Small intestine (tissue), 7 donors: Measurements from ENCODE around the gene BAD. TPM values are rescaled to one million over a fixed set of nuclear protein-coding genes. Genes with fewer than 3 reads are reported as not detected.

ENCODE experiments used
- DNase-seq, 2 donors: peaks; one replicate each; pipeline versions ENCODE4 v3.0.0 to v3.0.0-alpha.2; 2013
- FAIRE-seq: peaks from 2 replicates; lab custom pipeline; 2012; peaks lifted over from hg19 to GRCh38; lab: Jason Lieb, UNC
- H3K27ac ChIP-seq, 3 donors: one replicate each; pipeline ENCODE4 v1.5.1; 2013; ENCODE audit warnings: low read length in 2 of 3, mild to moderate bottlenecking in 2 of 3, control low read depth in 1 of 3, inconsistent platforms in 1 of 3, low read depth in 1 of 3, moderate library complexity in 1 of 3
- H3K27me3 ChIP-seq, 3 donors: one replicate each; pipeline ENCODE4 v1.6.1; 2013; ENCODE audit warnings: low read length in 3 of 3, inconsistent platforms in 1 of 3; ENCODE audit not compliant: control insufficient read depth in 3 of 3, insufficient read depth in 3 of 3
- H3K36me3 ChIP-seq, 3 donors: one replicate each; pipeline ENCODE4 v1.6.1; 2013; ENCODE audit warnings: low read length in 3 of 3, inconsistent platforms in 1 of 3, low read depth in 1 of 3, mild to moderate bottlenecking in 1 of 3, moderate library complexity in 1 of 3; ENCODE audit not compliant: control insufficient read depth in 3 of 3, insufficient read depth in 2 of 3
- H3K4me1 ChIP-seq, 3 donors: one replicate each; pipeline ENCODE4 v1.6.1; 2013; ENCODE audit warnings: low read length in 2 of 3, inconsistent platforms in 1 of 3, low read depth in 1 of 3, mild to moderate bottlenecking in 1 of 3, moderate library complexity in 1 of 3; ENCODE audit not compliant: control insufficient read depth in 3 of 3, insufficient read depth in 2 of 3
- H3K4me3 ChIP-seq, 3 donors: one replicate each; pipeline ENCODE4 v1.5.1; 2013; ENCODE audit warnings: low read length in 3 of 3, control low read depth in 1 of 3, inconsistent platforms in 1 of 3, low read depth in 1 of 3, mild to moderate bottlenecking in 1 of 3, moderate library complexity in 1 of 3
- H3K9me3 ChIP-seq, 2 donors: one replicate each; pipeline ENCODE4 v1.6.1; 2013; ENCODE audit warnings: low read depth in 1 of 2, low read length in 1 of 2; ENCODE audit not compliant: control insufficient read depth in 2 of 2, insufficient read depth in 1 of 2
- WGBS, 3 donors: extraction: QIAGEN DNeasy Blood & Tissue Kit; methylation state at CpG; one replicate each; pipeline ENCODE4 v1.1.7; 2013; 5-methylcytosine and 5-hydroxymethylcytosine counted together
- polyA plus RNA-seq, 4 donors: library from polyadenylated mRNA; stranded (reverse) in 3 of 4; unstranded in 1 of 4; fragments of 200-250 nt in 3 of 4; fragments of 120-200 nt in 1 of 4; gene quantifications; one replicate each; pipeline versions ENCODE4 v1.2.1 to v1.2.3, GENCODE V29; 2013
- donor health status: healthy with polysubstance abuse.
- donor health status: control.
- donor health status: control.
- donor health status: Bipolar disorder and iron deficiency.
- donor health status: healthy.

Gene BAD
- polyA plus RNA-seq, 4 donors: 41.2 to 98.6 (median 74.1) TPM

- Histone ChIP-seq H3K27me3 (no peaks in the 10 kb centered on the region), H3K4me1 (peaks cover 0 to 19% (median 4%) of the 10 kb centered on the region in 3 donors), H3K9me3 (no peaks in the 10 kb centered on the region), H3K4me3 (no peak overlapping the region), H3K36me3 (peaks cover 4 to 50% (median 5%) of the 10 kb centered on the region in 3 donors), H3K27ac (no peak overlapping the region)
- no peak for DNase-seq
- 90 to 96% (median 91%) methylated on average over 3 of the region's 3 CpGs for WGBS, 3 donors
- no peak for FAIRE-seq
These were observed 1.4 kb downstream of the BAD start for GRCh38 chr11:64283092-64283491.

GRCh38 chr11:64281957-64282770 is 2.3 kb downstream of the BAD start:
- Histone ChIP-seq H3K27me3 (no peaks in the 10 kb centered on the region), H3K9me3 (no peaks in the 10 kb centered on the region), H3K4me1 (peaks cover 0 to 19% (median 4%) of the 10 kb centered on the region in 3 donors), H3K36me3 (peaks cover 4 to 52% (median 5%) of the 10 kb centered on the region in 3 donors), H3K27ac (no peak overlapping the region), H3K4me3 (no peak overlapping the region)
- FAIRE-seq (no peak), DNase-seq (no peak)
- 94 to 96% (median 95%) methylated on average over 22 of the region's 22 CpGs for WGBS, 3 donors

- H3K4me3 ChIP-seq: no peak overlapping the region
- peaks cover 7 to 75% (median 10%) of the 10 kb centered on the region in 3 donors for H3K36me3 ChIP-seq
- H3K27me3 ChIP-seq: no peaks in the 10 kb centered on the region
- peaks cover 0 to 7% (median 4%) of the 10 kb centered on the region in 3 donors for H3K4me1 ChIP-seq
- no peaks in the 10 kb centered on the region for H3K9me3 ChIP-seq
- no peak overlapping the region for H3K27ac ChIP-seq
- FAIRE-seq: no peak
- DNase-seq: no peak
- 86 to 90% (median 89%) methylated on average over 8 of the region's 8 CpGs for WGBS, 3 donors
These were observed 5.8 kb downstream of the BAD start for GRCh38 chr11:64278576-64279190.

- no peak overlapping the region for H3K4me3 ChIP-seq
- no peaks in the 10 kb centered on the region for H3K9me3 ChIP-seq
- H3K36me3 ChIP-seq: peaks cover 7 to 69% (median 10%) of the 10 kb centered on the region in 3 donors
- no peaks in the 10 kb centered on the region for H3K27me3 ChIP-seq
- H3K4me1 ChIP-seq: peaks cover 0 to 19% (median under 1%) of the 10 kb centered on the region in 3 donors
- 81 to 87% (median 84%) methylated on average over 15 to 17 of the region's 17 CpGs for WGBS, 3 donors
- FAIRE-seq (no peak), DNase-seq (peak in 1 of 2 donors; percentile 46)
- no peak overlapping the region for H3K27ac ChIP-seq
These were observed 7.6 kb downstream of the BAD start for GRCh38 chr11:64276653-64277431.

- no peaks in the 10 kb centered on the region for H3K27me3 ChIP-seq
- DNase-seq (no peak), FAIRE-seq (no peak)
- 82 to 93% (median 85%) methylated on average over 2 of the region's 2 CpGs for WGBS, 3 donors
- H3K36me3 ChIP-seq: peaks cover 7 to 61% (median 10%) of the 10 kb centered on the region in 3 donors
- no peaks in the 10 kb centered on the region for H3K9me3 ChIP-seq
- no peak overlapping the region for H3K4me3 ChIP-seq
- peaks cover 0 to 23% (median 2%) of the 10 kb centered on the region in 3 donors for H3K4me1 ChIP-seq
- H3K27ac ChIP-seq: no peak overlapping the region
These were observed 8.6 kb downstream of the BAD start for GRCh38 chr11:64275841-64276240.

GRCh38 chr11:64275031-64275800 is 9.2 kb downstream of the BAD start:
- H3K4me3 ChIP-seq: no peak overlapping the region
- no peaks in the 10 kb centered on the region for H3K27me3 ChIP-seq
- no peaks in the 10 kb centered on the region for H3K9me3 ChIP-seq
- peaks cover 7 to 57% (median 10%) of the 10 kb centered on the region in 3 donors for H3K36me3 ChIP-seq
- WGBS, 3 donors: 91 to 95% (median 94%) methylated on average over 15 of the region's 15 CpGs
- peaks cover 0 to 23% (median 2%) of the 10 kb centered on the region in 3 donors for H3K4me1 ChIP-seq
- DNase-seq (no peak), FAIRE-seq (no peak)
- H3K27ac ChIP-seq: no peak overlapping the region

- peak overlapping the region; percentile 59 to 65 (median 59) for H3K4me3 ChIP-seq
- peak; percentile 99 for DNase-seq
- H3K27ac ChIP-seq: peak overlapping the region; percentile 83 to 92 (median 87)
- peaks cover 4 to 56% (median 13%) of the 10 kb centered on the region in 3 donors for H3K36me3 ChIP-seq
- WGBS, 3 donors: 0% methylated on average over 48 to 58 of the region's 58 CpGs
- no peaks in the 10 kb centered on the region for H3K27me3 ChIP-seq
- H3K9me3 ChIP-seq: no peaks in the 10 kb centered on the region
- FAIRE-seq: no peak
- peaks cover 0 to 39% (median 4%) of the 10 kb centered on the region in 3 donors for H3K4me1 ChIP-seq
These were observed 14.8 kb downstream of the BAD start for GRCh38 chr11:64269540-64270220.
